ENCODE data around the gene TAS2R20. TPM values are rescaled to one million over a fixed set of nuclear protein-coding genes. Genes with fewer than 3 reads are reported as not detected.

Gene TAS2R20
- total RNA-seq, 1 donor from 2014 or later, result 2.4 TPM

DNA sequence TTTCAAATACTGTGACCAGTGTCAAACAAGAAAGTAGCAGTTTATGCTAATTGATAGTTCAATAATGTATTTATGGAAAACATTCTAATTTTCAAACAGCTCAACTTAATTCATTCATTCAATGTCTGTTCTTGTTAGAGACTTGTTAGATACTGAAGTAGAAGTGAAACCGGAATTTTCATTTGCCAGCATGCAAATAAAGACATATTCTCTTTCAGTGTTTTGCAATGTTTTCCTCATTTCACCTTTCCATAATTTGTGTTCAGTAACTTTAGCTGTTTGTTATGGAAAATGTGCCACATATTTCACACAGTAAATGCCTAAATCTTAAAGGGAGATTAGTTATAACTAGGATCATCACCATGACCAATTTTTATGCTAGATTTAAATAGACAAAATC, 32.6 kb downstream of the TAS2R20 start:
- H3K4me3 Mint-ChIP-seq, result no peak overlapping the region
- TF ChIP-seq, protein P1, sequence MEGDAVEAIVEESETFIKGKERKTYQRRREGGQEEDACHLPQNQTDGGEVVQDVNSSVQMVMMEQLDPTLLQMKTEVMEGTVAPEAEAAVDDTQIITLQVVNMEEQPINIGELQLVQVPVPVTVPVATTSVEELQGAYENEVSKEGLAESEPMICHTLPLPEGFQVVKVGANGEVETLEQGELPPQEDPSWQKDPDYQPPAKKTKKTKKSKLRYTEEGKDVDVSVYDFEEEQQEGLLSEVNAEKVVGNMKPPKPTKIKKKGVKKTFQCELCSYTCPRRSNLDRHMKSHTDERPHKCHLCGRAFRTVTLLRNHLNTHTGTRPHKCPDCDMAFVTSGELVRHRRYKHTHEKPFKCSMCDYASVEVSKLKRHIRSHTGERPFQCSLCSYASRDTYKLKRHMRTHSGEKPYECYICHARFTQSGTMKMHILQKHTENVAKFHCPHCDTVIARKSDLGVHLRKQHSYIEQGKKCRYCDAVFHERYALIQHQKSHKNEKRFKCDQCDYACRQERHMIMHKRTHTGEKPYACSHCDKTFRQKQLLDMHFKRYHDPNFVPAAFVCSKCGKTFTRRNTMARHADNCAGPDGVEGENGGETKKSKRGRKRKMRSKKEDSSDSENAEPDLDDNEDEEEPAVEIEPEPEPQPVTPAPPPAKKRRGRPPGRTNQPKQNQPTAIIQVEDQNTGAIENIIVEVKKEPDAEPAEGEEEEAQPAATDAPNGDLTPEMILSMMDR (IDR thresholded peaks at IDR 0.05), result no peak
- POLR2A ChIA-PET, result no interaction called here

DNA sequence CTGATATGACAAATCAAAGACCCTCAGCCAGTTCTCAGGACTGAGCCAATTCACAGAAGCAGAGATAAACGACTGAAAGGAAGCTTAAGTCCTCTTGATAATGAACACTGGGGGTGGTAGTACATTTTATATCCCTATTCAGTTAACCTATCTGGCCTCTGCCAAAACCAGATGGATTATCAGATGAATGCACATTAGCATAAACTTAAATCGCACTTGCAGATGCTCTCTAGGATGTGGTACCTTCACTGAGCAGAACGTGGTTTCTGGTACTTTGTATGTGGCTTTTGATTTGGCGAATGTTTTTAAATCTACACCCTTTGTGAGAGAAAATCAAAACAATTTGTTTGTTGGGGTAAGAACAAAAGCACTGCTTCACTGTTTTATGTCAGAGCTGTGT, 37.9 kb downstream of the TAS2R20 start:
- Mint-ChIP-seq H3K27ac (no peak overlapping the region), H3K9me3 (peaks cover 10% of the 10 kb centered on the region), H3K4me3 (no peak overlapping the region), H3K27me3 (no peaks in the 10 kb centered on the region), H3K36me3 (ENCODE audit: low read depth) (peaks cover 4% of the 10 kb centered on the region), H3K4me1 (peaks cover 12% of the 10 kb centered on the region)
- TF ChIP-seq, protein P1 (IDR thresholded peaks at IDR 0.05), result no peak
- POLR2A ChIA-PET, result no interaction called here
- intact Hi-C loops (cut with micrococcal nuclease), result loop anchor here (5.0 kb wide), 1 partner anchor 527 kb away; no protein-coding TSS in a partner anchor
- CTCF ChIA-PET, result interaction anchor here (1.3 kb wide), 1 partner anchor 240 kb away, joined by 6 read pairs; no protein-coding TSS in a partner anchor
- ATAC-seq (ENCODE audit: low read depth) (no peak), DNase-seq (no peak)

More for the DNA sequence above, 32.6 kb downstream of the TAS2R20 start:
- H3K27ac Mint-ChIP-seq, result no peak overlapping the region
- intact Hi-C loops (cut with micrococcal nuclease), result no loop called here
- H3K36me3 Mint-ChIP-seq (ENCODE audit: low read depth), result no peaks in the 10 kb centered on the region
- no peak for DNase-seq
- H3K9me3 Mint-ChIP-seq, result no peaks in the 10 kb centered on the region
- ATAC-seq (ENCODE audit: low read depth), result no peak
- CTCF ChIA-PET, result no interaction called here
- no peaks in the 10 kb centered on the region for H3K27me3 Mint-ChIP-seq
- peaks cover 11% of the 10 kb centered on the region for H3K4me1 Mint-ChIP-seq

DNA sequence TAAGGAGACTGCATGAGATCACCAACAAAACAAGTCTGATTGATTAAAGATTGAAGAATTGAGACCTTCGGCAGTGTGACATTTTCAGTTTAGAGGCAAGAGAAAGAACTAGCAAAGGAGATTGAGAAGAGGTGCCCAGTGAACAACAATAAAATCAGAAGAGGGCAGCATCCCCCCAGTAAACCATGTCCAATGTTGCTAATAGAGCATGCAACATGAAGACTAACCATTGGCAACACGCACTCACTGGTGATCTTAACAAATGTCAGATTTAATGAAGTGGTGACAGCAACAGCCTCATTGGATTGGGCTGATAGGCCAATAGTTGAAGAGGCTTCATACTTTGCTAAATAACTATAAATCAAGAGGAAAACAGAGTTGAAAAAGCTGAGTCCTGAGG, 38.3 kb downstream of the TAS2R20 start:
- no peak overlapping the region for H3K27ac Mint-ChIP-seq
- ATAC-seq (ENCODE audit: low read depth) (no peak), DNase-seq (no peak)
- H3K27me3 Mint-ChIP-seq, result no peaks in the 10 kb centered on the region
- ChIA-PET CTCF (interaction anchor here (1.3 kb wide), 1 partner anchor 240 kb away, joined by 6 read pairs; no protein-coding TSS in a partner anchor), POLR2A (no interaction called here)
- peaks cover 12% of the 10 kb centered on the region for H3K4me1 Mint-ChIP-seq
- H3K9me3 Mint-ChIP-seq, result peaks cover 10% of the 10 kb centered on the region
- TF ChIP-seq, protein P1 (IDR thresholded peaks at IDR 0.05), result no peak
- intact Hi-C loops (cut with micrococcal nuclease), result loop anchor here (5.0 kb wide), 1 partner anchor 527 kb away; no protein-coding TSS in a partner anchor
- peaks cover 6% of the 10 kb centered on the region for H3K36me3 Mint-ChIP-seq (ENCODE audit: low read depth)
- H3K4me3 Mint-ChIP-seq, result no peak overlapping the region

DNA sequence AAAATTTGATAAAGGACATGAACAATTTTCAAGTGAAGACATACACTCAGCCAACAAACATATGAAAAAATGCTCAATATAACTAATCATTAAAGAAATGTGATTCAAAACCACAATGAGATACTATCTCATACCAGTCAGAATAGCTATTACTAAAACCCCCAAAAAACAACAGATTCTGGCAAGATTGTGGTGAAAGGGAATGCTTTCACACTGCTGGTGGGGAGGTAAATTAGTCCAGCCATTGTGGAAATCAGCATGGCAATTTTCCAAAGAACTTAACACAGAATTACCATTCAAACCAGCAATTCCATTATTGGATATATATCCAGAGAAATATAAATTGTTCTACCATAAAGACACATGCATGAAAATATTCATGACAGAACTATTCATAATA, 40.4 kb downstream of the TAS2R20 start:
- DNase-seq (no peak), ATAC-seq (ENCODE audit: low read depth) (no peak)
- TF ChIP-seq, protein P1 (IDR thresholded peaks at IDR 0.05), result no peak
- Mint-ChIP-seq H3K27ac (no peak overlapping the region), H3K9me3 (peaks cover 10% of the 10 kb centered on the region), H3K36me3 (ENCODE audit: low read depth) (peaks cover 9% of the 10 kb centered on the region), H3K27me3 (no peaks in the 10 kb centered on the region), H3K4me3 (no peak overlapping the region), H3K4me1 (peaks cover 12% of the 10 kb centered on the region)
- ChIA-PET CTCF (no interaction called here), POLR2A (no interaction called here)
- intact Hi-C loops (cut with micrococcal nuclease), result no loop called here

DNA sequence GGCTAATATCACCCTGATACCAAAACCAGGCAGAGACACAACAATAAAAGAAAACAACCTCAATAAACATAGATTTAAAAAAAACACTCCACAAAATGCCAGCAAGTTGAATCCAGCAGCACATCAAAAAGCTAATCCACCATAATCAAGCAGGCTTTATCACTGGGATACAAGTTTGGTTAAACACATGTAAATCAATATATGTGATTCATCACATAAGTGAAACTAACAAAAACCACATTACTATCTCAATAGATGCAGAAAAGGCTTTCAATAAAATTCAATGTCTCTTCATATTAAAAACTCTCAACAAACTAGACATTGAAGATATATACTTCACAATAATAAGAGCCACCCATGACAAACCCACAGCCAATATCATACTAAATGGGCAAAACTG, 42.0 kb downstream of the TAS2R20 start:
- ChIA-PET POLR2A (no interaction called here), CTCF (no interaction called here)
- TF ChIP-seq, protein P1 (IDR thresholded peaks at IDR 0.05), result no peak
- ATAC-seq (ENCODE audit: low read depth), result no peak
- Mint-ChIP-seq H3K4me3 (no peak overlapping the region), H3K4me1 (peaks cover 7% of the 10 kb centered on the region), H3K9me3 (peaks cover 11% of the 10 kb centered on the region), H3K36me3 (ENCODE audit: low read depth) (peaks cover 10% of the 10 kb centered on the region), H3K27ac (no peak overlapping the region), H3K27me3 (no peaks in the 10 kb centered on the region)
- intact Hi-C loops (cut with micrococcal nuclease), result no loop called here
- DNase-seq, result no peak
